ENCODE data around the gene YJU2. TPM values are rescaled to one million over a fixed set of nuclear protein-coding genes. Genes with fewer than 3 reads are reported as not detected.
A peak's percentile ranks its signal among the peaks of the same experiment; 100 is the strongest.
"Not testable (repeated sequence)": the region's sequence is repeated elsewhere in the genome, so short reads cannot be mapped to it uniquely, and the experiment has no call there.

YJU2 gene
- total RNA-seq, 4 donors from 2014 or later: 17.0 to 29.1 (median 26.4) TPM

GRCh38 chr19:4232614-4233281 lies 14.1 kb upstream of the YJU2 start:
- no peak for TF ChIP-seq CTCF (IDR thresholded peaks at IDR 0.05)
- TF ChIP-seq EP300 (IDR thresholded peaks at IDR 0.05): no peak
- TF ChIP-seq POLR2AphosphoS5 (IDR thresholded peaks at IDR 0.05): no peak
- no peak for TF ChIP-seq POLR2A (IDR thresholded peaks at IDR 0.05; ENCODE audit: low read depth)
- peaks cover 0 to 7% (median 5%) of the 10 kb centered on the region in 4 donors for H3K4me1 ChIP-seq
- no peak for DNase-seq (ENCODE audit: extremely low spot score)
- H3K27ac ChIP-seq (replicated peaks in 1 of 4): no peak overlapping the region
- H3K27me3 ChIP-seq: peaks cover 0 to 98% (median 13%) of the 10 kb centered on the region in 4 donors
- no peaks in the 10 kb centered on the region for H3K9me3 ChIP-seq
- no peak overlapping the region for H3K4me3 ChIP-seq
- intact Hi-C loops (cut with DNase I): no loop called here
- 38% methylated on average over 12 of the region's 21 CpGs for WGBS
- no peaks in the 10 kb centered on the region for H3K36me3 ChIP-seq

DNA sequence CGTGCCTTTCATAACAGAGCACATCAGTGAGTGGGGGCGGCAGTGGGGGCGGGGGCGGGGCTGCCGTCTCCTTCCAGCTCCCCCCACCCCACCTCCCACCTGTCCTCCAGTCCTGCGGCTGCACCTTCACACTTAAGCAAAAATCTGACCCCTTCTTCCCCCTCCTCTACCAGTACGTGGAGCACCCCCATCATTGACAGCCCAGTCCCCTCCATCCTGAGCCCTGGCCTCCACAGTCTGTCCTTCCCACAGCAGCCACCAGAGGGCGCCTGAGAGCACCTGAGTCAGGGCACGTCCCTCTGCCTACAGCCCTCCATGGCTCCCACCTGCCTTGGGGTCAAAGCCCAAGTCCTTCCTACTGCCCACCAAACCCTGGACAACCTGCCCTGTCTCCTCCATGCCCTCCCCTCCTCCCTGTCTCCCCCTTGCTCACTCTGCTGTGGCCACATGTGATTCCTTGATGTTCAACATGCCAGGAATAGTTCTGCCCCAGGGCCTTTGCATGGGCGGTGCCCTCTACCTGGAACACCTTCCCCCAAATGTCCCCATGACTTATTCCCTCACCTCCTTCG lies 13.5 kb upstream of the YJU2 start:
- Histone ChIP-seq H3K4me3 (no peak overlapping the region), H3K27ac (replicated peaks in 1 of 4) (no peak overlapping the region), H3K9me3 (no peaks in the 10 kb centered on the region), H3K27me3 (peaks cover 0 to 92% (median 13%) of the 10 kb centered on the region in 4 donors), H3K36me3 (no peaks in the 10 kb centered on the region), H3K4me1 (peaks cover 0 to 7% (median 5%) of the 10 kb centered on the region in 4 donors)
- peak in 2 of 3 experiments; percentile 29 to 52 for TF ChIP-seq CTCF (IDR thresholded peaks at IDR 0.05)
- no peak for TF ChIP-seq EP300 (IDR thresholded peaks at IDR 0.05)
- TF ChIP-seq POLR2AphosphoS5 (IDR thresholded peaks at IDR 0.05): no peak
- no peak for DNase-seq (ENCODE audit: extremely low spot score)
- WGBS: 44% methylated on average over 6 of the region's 11 CpGs
- intact Hi-C loops (cut with DNase I): no loop called here

GRCh38 chr19:4234142-4234861 lies 12.6 kb upstream of the YJU2 start:
- Histone ChIP-seq H3K36me3 (no peaks in the 10 kb centered on the region), H3K27ac (replicated peaks in 1 of 4) (no peak overlapping the region), H3K4me1 (peaks cover 0 to 3% (median 2%) of the 10 kb centered on the region in 4 donors), H3K9me3 (no peaks in the 10 kb centered on the region), H3K27me3 (peaks cover 0 to 83% (median 8%) of the 10 kb centered on the region in 4 donors), H3K4me3 (no peak overlapping the region)
- no peak for TF ChIP-seq POLR2AphosphoS5 (IDR thresholded peaks at IDR 0.05)
- TF ChIP-seq CTCF (IDR thresholded peaks at IDR 0.05): no peak
- TF ChIP-seq EP300 (IDR thresholded peaks at IDR 0.05): no peak
- TF ChIP-seq POLR2A (IDR thresholded peaks at IDR 0.05; ENCODE audit: low read depth): no peak
- DNase-seq (ENCODE audit: extremely low spot score): no peak
- 56% methylated on average over 17 of the region's 21 CpGs for WGBS
- intact Hi-C loops (cut with DNase I): no loop called here

DNA sequence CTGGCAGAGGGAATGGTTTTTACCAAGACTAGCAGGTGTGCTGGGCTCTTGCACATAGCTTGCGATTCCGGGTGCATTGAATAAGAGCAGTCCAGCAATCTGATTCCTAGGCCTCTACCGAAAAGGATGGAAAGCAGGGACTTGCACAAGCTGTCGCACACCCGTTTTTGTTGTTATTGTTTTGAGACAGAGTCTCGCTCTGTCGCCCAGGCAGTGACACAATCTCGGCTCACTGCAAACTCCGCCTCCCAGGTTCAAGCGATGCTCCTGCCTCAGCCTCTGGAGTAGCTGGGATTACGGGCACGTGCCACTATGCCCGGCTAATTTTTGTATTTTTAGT lies 12.0 kb upstream of the YJU2 start:
- Histone ChIP-seq H3K27me3 (peaks cover 0 to 78% (median 3%) of the 10 kb centered on the region in 4 donors), H3K4me3 (no peak overlapping the region), H3K36me3 (no peaks in the 10 kb centered on the region), H3K27ac (replicated peaks in 1 of 4) (no peak overlapping the region), H3K4me1 (no peaks in the 10 kb centered on the region), H3K9me3 (no peaks in the 10 kb centered on the region)
- 61% methylated on average over 13 of the region's 13 CpGs for WGBS
- intact Hi-C loops (cut with DNase I): no loop called here
- no peak for TF ChIP-seq CTCF (IDR thresholded peaks at IDR 0.05)
- no peak for TF ChIP-seq EP300 (IDR thresholded peaks at IDR 0.05)
- no peak for TF ChIP-seq POLR2A (IDR thresholded peaks at IDR 0.05; ENCODE audit: low read depth)
- TF ChIP-seq POLR2AphosphoS5 (IDR thresholded peaks at IDR 0.05): no peak
- no peak for DNase-seq (ENCODE audit: extremely low spot score)

DNA sequence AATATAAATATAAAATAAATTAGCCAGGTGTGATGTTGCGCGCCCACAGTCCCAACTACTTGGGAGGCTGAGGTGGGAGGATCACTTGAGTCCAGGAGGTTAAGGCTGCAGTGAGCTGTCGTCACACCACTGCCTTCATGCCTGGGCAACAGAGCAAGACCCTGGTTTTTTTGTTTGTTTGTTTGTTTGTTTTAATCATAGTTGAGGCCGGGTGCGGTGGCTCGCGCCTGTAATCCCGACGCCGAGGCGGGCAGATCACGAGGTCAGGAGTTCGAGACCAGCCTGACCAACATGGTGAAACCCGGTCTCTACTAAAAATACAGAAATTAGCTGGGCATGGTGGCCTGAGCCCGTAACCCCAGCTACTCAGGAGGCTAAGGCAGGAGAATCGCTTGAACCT lies 9.4 kb upstream of the YJU2 start:
- H3K4me3 ChIP-seq; H3K27ac ChIP-seq (replicated peaks in 1 of 4); H3K36me3 ChIP-seq; DNase-seq (ENCODE audit: extremely low spot score); intact Hi-C loops (cut with DNase I); H3K9me3 ChIP-seq; H3K4me1 ChIP-seq: not testable (repeated sequence)
- 85% methylated on average over 16 of the region's 16 CpGs for WGBS
- H3K27me3 ChIP-seq: peaks cover 0 to 64% (median 0%) of the 10 kb centered on the region in 4 donors

All from esophagus muscularis mucosa (tissue), 4 donors.